ENCODE data around the gene SVBP.
A peak's percentile ranks its signal among the peaks of the same experiment; 100 is the strongest.
"Not testable (repeated sequence)": the region's sequence is repeated elsewhere in the genome, so short reads cannot be mapped to it uniquely, and the experiment has no call there.

Gene SVBP

GRCh38 chr1:42817440-42817767 lies 207 bp upstream of the SVBP start:
- TF ChIP-seq CTCF (conservative IDR thresholded peaks at IDR 0.05; ENCODE audit: low read length) (no peak), EZH2phosphoT487 (IDR thresholded peaks at IDR 0.05; ENCODE audit: borderline replicate concordance) (no peak)
- Histone ChIP-seq H3K79me2 (ENCODE audit: insufficient read depth, low read length) (peaks cover 9% of the 10 kb centered on the region), H3K36me3 (ENCODE audit: insufficient read depth, low read length) (no peaks in the 10 kb centered on the region), H3K4me1 (ENCODE audit: insufficient read depth, low read length, poor library complexity, severe bottlenecking) (peaks cover 24% of the 10 kb centered on the region), H3F3A (ENCODE audit: low read depth) (no peaks in the 10 kb centered on the region; the same call in 1 of the 2 replicates), H2AFZ (ENCODE audit: low read length) (peak overlapping the region; percentile 75), H3K9me2 (replicated peaks; ENCODE audit: low read depth, low read length) (no peaks in the 10 kb centered on the region), H3K9me3 (ENCODE audit: insufficient read depth, low read depth, low read length) (no peaks in the 10 kb centered on the region), H3K4me3 (ENCODE audit: low read length, poor library complexity, severe bottlenecking) (peak overlapping the region; percentile 70), H3K4me2 (ENCODE audit: low read depth, low read length, poor library complexity, severe bottlenecking) (peak overlapping the region; percentile 80), H3K9ac (ENCODE audit: low read depth, low read length, poor library complexity, severe bottlenecking) (peak overlapping the region; percentile 85), H3K27me3 (ENCODE audit: insufficient read depth, low read length, poor library complexity, severe bottlenecking) (no peaks in the 10 kb centered on the region), H4K20me1 (ENCODE audit: insufficient read depth, low read length, poor library complexity, severe bottlenecking) (no peaks in the 10 kb centered on the region)

GRCh38 chr1:42815941-42816584 lies 1.1 kb downstream of the SVBP start:
- TF ChIP-seq CTCF (conservative IDR thresholded peaks at IDR 0.05; ENCODE audit: low read length) (no peak), EZH2phosphoT487 (IDR thresholded peaks at IDR 0.05; ENCODE audit: borderline replicate concordance) (no peak)
- H3K9me2 ChIP-seq (replicated peaks; ENCODE audit: low read depth, low read length) = no peaks in the 10 kb centered on the region
- peak overlapping the region; percentile 93 for H3K4me2 ChIP-seq (ENCODE audit: low read depth, low read length, poor library complexity, severe bottlenecking)
- H3K9ac ChIP-seq (ENCODE audit: low read depth, low read length, poor library complexity, severe bottlenecking) = peak overlapping the region; percentile 85
- no peaks in the 10 kb centered on the region for H4K20me1 ChIP-seq (ENCODE audit: insufficient read depth, low read length, poor library complexity, severe bottlenecking)
- peaks cover 9% of the 10 kb centered on the region for H3K79me2 ChIP-seq (ENCODE audit: insufficient read depth, low read length)
- H3K27me3 ChIP-seq (ENCODE audit: insufficient read depth, low read length, poor library complexity, severe bottlenecking) = no peaks in the 10 kb centered on the region
- H3K36me3 ChIP-seq (ENCODE audit: insufficient read depth, low read length) = no peaks in the 10 kb centered on the region
- no peaks in the 10 kb centered on the region; the same call in 1 of the 2 replicates for H3F3A ChIP-seq (ENCODE audit: low read depth)
- peak overlapping the region; percentile 74 for H2AFZ ChIP-seq (ENCODE audit: low read length)
- peak overlapping the region; percentile 94 for H3K4me3 ChIP-seq (ENCODE audit: low read length, poor library complexity, severe bottlenecking)
- peaks cover 24% of the 10 kb centered on the region for H3K4me1 ChIP-seq (ENCODE audit: insufficient read depth, low read length, poor library complexity, severe bottlenecking)
- H3K9me3 ChIP-seq (ENCODE audit: insufficient read depth, low read depth, low read length) = no peaks in the 10 kb centered on the region

GRCh38 chr1:42814815-42815214 lies 2.4 kb downstream of the SVBP start:
- not testable (repeated sequence) for H3F3A ChIP-seq (ENCODE audit: low read depth); H3K9ac ChIP-seq (ENCODE audit: low read depth, low read length, poor library complexity, severe bottlenecking); H3K27me3 ChIP-seq (ENCODE audit: insufficient read depth, low read length, poor library complexity, severe bottlenecking); H3K36me3 ChIP-seq (ENCODE audit: insufficient read depth, low read length); H3K79me2 ChIP-seq (ENCODE audit: insufficient read depth, low read length); H3K4me2 ChIP-seq (ENCODE audit: low read depth, low read length, poor library complexity, severe bottlenecking); H2AFZ ChIP-seq (ENCODE audit: low read length); H3K9me3 ChIP-seq (ENCODE audit: insufficient read depth, low read depth, low read length); H4K20me1 ChIP-seq (ENCODE audit: insufficient read depth, low read length, poor library complexity, severe bottlenecking); H3K4me3 ChIP-seq (ENCODE audit: low read length, poor library complexity, severe bottlenecking); H3K9me2 ChIP-seq (replicated peaks; ENCODE audit: low read depth, low read length)
- H3K4me1 ChIP-seq (ENCODE audit: insufficient read depth, low read length, poor library complexity, severe bottlenecking) = peaks cover 18% of the 10 kb centered on the region

- H3K36me3 ChIP-seq (ENCODE audit: insufficient read depth, low read length) = no peaks in the 10 kb centered on the region
- H2AFZ ChIP-seq (ENCODE audit: low read length) = no peak overlapping the region
- no peaks in the 10 kb centered on the region for H3K9me2 ChIP-seq (replicated peaks; ENCODE audit: low read depth, low read length)
- no peak overlapping the region for H3K4me2 ChIP-seq (ENCODE audit: low read depth, low read length, poor library complexity, severe bottlenecking)
- TF ChIP-seq EZH2phosphoT487 (IDR thresholded peaks at IDR 0.05; ENCODE audit: borderline replicate concordance) = no peak
- TF ChIP-seq CTCF (conservative IDR thresholded peaks at IDR 0.05; ENCODE audit: low read length) = no peak
- no peaks in the 10 kb centered on the region for H3K27me3 ChIP-seq (ENCODE audit: insufficient read depth, low read length, poor library complexity, severe bottlenecking)
- H3K79me2 ChIP-seq (ENCODE audit: insufficient read depth, low read length) = no peaks in the 10 kb centered on the region
- no peaks in the 10 kb centered on the region for H3F3A ChIP-seq (ENCODE audit: low read depth)
- H3K9me3 ChIP-seq (ENCODE audit: insufficient read depth, low read depth, low read length) = no peaks in the 10 kb centered on the region
- H4K20me1 ChIP-seq (ENCODE audit: insufficient read depth, low read length, poor library complexity, severe bottlenecking) = no peaks in the 10 kb centered on the region
- no peaks in the 10 kb centered on the region for H3K4me1 ChIP-seq (ENCODE audit: insufficient read depth, low read length, poor library complexity, severe bottlenecking)
- H3K9ac ChIP-seq (ENCODE audit: low read depth, low read length, poor library complexity, severe bottlenecking) = no peak overlapping the region
- H3K4me3 ChIP-seq (ENCODE audit: low read length, poor library complexity, severe bottlenecking) = no peak overlapping the region
These were observed 10.0 kb downstream of the SVBP start for GRCh38 chr1:42807056-42807668.

All from Loucy (cell line).